GDM1 (cell line): ENCODE results near the gene ENO2.

Experiments used
- DNase-seq: peaks from one replicate; lab custom pipeline; 2025; lab: John Stamatoyannopoulos, UW

ENO2 gene

GRCh38 chr12:6948873-6949594 is 34.7 kb downstream of the ENO2 start:
- no peak for DNase-seq

- no peak for DNase-seq
These were observed 36.0 kb downstream of the ENO2 start for GRCh38 chr12:6950401-6950801.

DNA sequence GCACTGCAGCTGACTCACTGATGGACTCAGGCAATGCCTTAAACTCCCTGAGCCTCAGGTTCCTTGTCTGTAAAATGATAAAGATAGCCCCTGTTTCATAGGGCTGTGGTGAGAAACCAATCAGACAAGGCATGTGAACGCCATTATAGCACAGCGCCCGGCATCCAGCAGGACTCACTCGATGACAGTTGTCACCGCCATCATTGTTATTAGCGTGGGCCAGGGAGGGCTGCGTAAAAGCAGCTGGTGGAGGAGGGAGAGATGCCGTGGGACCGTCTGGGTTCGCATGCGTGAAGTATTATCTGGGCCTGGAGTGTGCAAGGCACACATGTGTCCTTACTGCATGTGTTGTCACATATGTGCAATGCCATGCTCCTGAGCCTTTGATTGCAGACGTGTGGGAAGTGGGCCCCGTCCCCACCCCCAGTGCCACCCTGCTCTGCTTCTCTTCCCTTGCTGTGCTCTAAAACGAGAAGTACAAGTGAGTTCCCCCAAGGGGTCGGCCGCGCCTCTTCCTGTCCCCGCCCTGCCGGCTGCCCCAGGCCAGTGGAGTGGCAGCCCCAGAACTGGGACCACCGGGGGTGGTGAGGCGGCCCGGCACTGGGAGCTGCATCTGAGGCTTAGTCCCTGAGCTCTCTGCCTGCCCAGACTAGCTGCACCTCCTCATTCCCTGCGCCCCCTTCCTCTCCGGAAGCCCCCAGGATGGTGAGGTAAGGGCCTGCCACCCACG is 36.6 kb downstream of the ENO2 start, which contains the start of gene PTPN6:
TSS of gene PTPN6 (plus strand) at position 546 of the 730 bp plus-strand sequence. CDS start at position 703, 157 bp downstream.
- DNase-seq, result peak; percentile 83

- no peak for DNase-seq
These were observed 37.3 kb downstream of the ENO2 start for GRCh38 chr12:6951551-6952120.

DNA sequence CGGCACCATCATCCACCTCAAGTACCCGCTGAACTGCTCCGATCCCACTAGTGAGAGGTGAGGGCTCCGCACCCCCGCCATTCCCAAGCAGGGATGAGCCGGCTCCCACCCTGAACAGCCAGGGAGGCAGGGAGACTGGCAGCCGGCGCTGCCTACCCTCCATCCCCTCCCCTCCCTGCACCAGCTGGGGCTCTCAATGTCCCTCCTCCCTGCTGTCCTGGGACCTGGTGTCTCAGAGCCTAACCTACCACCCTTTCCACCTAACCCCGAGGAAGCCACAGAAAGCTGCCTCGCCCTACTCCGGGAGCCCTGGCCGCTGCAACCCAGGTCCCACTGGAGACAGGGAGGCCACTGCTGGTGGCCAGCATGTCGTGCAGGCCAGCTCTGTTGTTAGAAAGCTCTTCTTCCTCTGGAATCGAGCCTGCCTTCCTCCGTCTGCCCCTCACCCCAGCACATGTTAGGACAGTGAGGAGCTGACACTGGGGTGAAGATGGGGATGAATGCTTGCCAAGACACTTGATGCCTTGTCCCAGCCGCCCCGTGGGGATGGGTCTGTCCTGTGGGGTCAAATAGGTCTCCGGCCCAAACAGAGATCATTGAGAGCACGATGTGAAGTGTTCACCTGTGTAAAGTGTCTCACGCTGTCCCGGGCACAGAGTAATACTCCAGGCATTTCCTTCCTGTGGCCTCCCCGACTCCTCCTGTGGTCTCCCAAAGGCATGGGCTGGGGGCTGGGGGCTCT is 37.9 kb downstream of the ENO2 start:
- no peak for DNase-seq

GRCh38 chr12:6952863-6953441 is 38.6 kb downstream of the ENO2 start:
- no peak for DNase-seq

GRCh38 chr12:6953442-6954315 is 39.3 kb downstream of the ENO2 start:
- peak; percentile 87 for DNase-seq

- DNase-seq, result no peak
These were observed 40.1 kb downstream of the ENO2 start for GRCh38 chr12:6954316-6955107.

DNA sequence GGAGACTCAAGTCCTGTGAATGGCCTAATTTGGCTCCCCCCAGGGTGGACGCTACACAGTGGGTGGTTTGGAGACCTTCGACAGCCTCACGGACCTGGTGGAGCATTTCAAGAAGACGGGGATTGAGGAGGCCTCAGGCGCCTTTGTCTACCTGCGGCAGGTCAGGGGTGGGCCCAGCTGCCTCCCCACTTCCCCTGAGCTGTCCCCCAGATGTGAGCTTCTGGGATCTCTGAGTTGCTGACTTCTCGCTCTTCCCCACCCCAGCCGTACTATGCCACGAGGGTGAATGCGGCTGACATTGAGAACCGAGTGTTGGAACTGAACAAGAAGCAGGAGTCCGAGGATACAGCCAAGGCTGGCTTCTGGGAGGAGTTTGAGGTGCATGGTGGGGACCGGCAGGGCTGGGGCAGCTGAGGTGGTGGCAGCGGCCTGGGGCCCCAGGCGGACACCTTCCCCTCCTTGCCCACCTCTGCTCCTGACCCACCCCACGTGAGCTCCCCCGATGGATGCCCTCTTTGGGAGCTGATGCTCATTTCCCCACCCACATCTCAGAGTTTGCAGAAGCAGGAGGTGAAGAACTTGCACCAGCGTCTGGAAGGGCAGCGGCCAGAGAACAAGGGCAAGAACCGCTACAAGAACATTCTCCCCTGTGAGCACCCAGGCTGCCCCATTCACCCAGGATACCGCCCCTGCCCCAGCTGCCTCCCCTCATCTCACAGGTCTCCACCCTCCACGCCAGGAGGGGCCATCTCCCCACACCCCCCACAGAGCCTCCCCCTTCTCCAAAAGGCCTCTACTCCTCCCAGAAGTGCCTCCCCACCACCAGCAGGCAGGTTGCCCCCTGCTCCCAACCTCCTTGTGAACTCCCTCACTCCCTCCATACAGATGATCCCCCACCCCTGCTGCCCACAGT is 41.0 kb downstream of the ENO2 start:
- DNase-seq, result no peak

GRCh38 chr12:6956021-6956727 is 41.8 kb downstream of the ENO2 start:
- no peak for DNase-seq

DNA sequence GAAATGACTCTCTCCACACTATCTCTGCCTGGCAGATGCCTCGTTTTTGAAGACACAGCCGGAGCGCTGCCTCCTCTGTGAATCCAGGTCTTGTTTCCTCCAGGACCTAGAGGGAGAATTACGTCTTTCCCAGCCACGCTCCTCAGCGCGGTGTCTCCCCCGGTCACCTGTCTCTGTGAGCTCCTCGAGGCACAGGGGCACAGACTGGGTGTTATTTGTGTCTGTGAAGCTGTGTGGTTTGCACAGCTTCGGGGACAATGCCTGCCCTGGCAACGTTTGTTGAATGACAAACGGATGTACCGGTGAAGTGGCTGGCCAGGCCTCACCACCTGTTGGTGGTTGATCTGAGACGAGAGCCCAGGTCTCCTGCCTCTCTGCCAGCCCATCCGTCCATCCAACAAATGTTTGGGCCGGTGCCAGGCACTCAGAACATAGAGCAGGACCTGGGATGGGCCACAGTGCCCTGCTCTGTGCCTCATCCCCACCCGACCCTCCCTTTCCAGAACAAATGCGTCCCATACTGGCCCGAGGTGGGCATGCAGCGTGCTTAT is 42.8 kb downstream of the ENO2 start:
- no peak for DNase-seq

DNA sequence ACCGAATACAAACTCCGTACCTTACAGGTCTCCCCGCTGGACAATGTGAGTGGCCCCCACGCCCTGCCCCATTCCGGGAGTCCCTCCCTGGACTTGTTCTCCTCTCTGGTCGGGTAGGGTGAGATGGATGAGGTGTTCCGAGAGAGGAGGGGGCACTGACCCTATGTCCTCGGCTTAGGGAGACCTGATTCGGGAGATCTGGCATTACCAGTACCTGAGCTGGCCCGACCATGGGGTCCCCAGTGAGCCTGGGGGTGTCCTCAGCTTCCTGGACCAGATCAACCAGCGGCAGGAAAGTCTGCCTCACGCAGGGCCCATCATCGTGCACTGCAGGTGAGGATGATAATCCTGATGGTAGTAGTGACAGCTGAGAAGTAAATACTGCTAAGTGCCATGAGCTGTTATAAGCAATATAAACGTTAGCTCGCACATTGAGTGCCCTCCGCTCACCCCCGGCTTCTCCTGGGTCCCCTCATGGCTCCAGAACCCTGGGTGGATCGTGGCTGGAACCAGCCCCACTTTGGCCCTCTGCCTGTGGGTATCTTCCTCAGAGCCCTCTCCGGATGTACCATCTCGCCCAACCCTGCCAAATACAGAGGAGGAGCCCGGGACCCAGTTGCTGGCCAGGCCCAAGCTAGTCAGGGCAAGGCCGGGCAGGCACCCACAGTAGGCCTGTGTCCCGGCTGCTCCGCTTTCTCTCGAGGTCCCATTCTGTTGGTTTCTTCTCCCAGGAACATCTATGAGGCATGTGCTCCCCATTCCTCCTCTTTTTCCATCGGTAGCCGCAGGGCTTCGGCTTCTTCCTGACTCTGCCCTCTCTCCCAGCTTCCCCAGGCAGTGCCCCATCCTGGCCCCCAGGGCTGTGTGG is 43.6 kb downstream of the ENO2 start:
- no peak for DNase-seq

GRCh38 chr12:6958609-6959057 is 44.3 kb downstream of the ENO2 start:
- no peak for DNase-seq

DNA sequence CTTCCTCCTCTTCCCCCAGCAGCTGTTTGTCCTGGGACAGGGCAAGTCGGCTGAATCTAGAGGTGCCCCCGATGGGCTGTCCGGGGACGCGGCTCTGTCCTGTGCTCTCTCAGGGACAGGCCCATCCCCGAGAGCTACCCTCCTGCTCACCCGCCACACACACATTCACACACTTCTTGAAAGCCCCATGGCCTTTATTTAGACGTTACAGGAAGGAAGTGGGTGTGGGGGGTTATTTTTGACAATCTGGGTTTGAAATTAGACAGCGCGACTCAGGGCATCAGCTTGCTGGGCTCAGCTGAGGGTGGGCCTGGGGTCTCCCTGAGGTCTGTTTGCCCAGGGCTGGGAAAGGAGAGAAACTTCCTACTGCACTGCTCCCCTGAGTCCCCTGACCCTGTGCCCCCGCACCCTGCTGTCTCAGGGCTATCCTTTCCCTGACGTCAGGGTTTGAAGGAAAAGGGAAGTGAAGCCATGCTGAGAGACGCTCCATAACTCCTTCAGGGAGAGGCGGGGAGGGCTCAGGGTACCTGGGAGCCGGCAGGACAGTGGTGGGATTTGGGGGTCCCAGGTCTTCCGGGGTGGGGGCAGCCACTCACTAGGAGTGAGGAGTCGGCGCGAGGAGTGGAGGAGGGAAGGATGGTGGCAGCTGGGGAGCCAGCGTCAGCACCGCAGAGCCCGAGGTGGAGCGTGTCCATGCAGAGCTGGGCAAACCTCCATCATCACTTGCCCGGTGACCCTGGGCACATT is 44.9 kb downstream of the ENO2 start:
- peak; percentile 45 for DNase-seq

DNA sequence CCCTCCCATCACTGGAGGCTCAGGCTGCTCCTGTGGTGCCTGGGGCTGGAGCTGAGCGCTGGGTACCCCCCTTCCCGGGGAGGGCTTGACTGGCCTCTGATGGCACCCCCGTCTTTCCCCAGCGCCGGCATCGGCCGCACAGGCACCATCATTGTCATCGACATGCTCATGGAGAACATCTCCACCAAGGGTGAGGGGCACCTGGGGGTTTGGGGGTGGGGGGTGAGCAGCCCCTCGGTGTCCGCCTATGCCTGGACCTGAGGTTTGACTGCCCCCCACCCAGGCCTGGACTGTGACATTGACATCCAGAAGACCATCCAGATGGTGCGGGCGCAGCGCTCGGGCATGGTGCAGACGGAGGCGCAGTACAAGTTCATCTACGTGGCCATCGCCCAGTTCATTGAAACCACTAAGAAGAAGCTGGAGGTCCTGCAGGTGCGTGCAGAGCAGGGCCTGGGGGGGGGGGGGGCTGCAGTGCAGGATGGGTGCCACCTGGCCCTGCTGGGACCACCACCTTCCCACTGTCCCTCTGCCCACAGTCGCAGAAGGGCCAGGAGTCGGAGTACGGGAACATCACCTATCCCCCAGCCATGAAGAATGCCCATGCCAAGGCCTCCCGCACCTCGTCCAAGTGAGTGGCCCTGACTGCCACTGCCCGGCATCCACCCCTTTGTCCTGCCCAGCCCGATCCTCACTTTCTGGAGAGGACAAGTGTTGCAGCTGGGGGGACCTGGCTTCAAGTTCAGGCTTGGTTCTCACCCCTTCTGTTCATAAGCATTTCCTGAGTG is 45.6 kb downstream of the ENO2 start:
- no peak for DNase-seq
